ENCODE data around the gene PRR16.

PRR16 gene

GRCh38 chr5:120538149-120538548 lies 74.0 kb downstream of the PRR16 start:
- Mint-ChIP-seq H3K4me3 (no peak overlapping the region), H3K27me3 (ENCODE audit: low read depth) (no peaks in the 10 kb centered on the region), H3K4me1 (peaks cover 6% of the 10 kb centered on the region), H3K36me3 (ENCODE audit: low read depth) (no peaks in the 10 kb centered on the region), H3K27ac (no peak overlapping the region), H3K9me3 (no peaks in the 10 kb centered on the region)
- no peak for TF ChIP-seq CTCF (IDR thresholded peaks at IDR 0.05; ENCODE audit: unreplicated experiment in 3 of 3)

GRCh38 chr5:120538644-120539043 lies 74.5 kb downstream of the PRR16 start:
- Mint-ChIP-seq H3K27me3 (ENCODE audit: low read depth) (no peaks in the 10 kb centered on the region), H3K9me3 (no peaks in the 10 kb centered on the region), H3K36me3 (ENCODE audit: low read depth) (no peaks in the 10 kb centered on the region), H3K4me1 (peaks cover 6% of the 10 kb centered on the region), H3K4me3 (no peak overlapping the region), H3K27ac (no peak overlapping the region)
- TF ChIP-seq CTCF (IDR thresholded peaks at IDR 0.05; ENCODE audit: unreplicated experiment in 3 of 3), result no peak

- Mint-ChIP-seq H3K27ac (no peak overlapping the region), H3K27me3 (ENCODE audit: low read depth) (no peaks in the 10 kb centered on the region), H3K9me3 (no peaks in the 10 kb centered on the region), H3K36me3 (ENCODE audit: low read depth) (no peaks in the 10 kb centered on the region), H3K4me3 (no peak overlapping the region), H3K4me1 (peaks cover 6% of the 10 kb centered on the region)
- TF ChIP-seq CTCF (IDR thresholded peaks at IDR 0.05; ENCODE audit: unreplicated experiment in 3 of 3), result no peak
Measured at GRCh38 chr5:120539471-120539870, 75.4 kb downstream of the PRR16 start.

GRCh38 chr5:120540097-120540496 lies 76.0 kb downstream of the PRR16 start:
- H3K27ac Mint-ChIP-seq, result no peak overlapping the region
- no peaks in the 10 kb centered on the region for H3K27me3 Mint-ChIP-seq (ENCODE audit: low read depth)
- TF ChIP-seq CTCF (IDR thresholded peaks at IDR 0.05; ENCODE audit: unreplicated experiment in 3 of 3), result no peak
- H3K4me3 Mint-ChIP-seq, result no peak overlapping the region
- no peaks in the 10 kb centered on the region for H3K36me3 Mint-ChIP-seq (ENCODE audit: low read depth)
- peaks cover 6% of the 10 kb centered on the region for H3K4me1 Mint-ChIP-seq
- no peaks in the 10 kb centered on the region for H3K9me3 Mint-ChIP-seq

GRCh38 chr5:120544043-120544442 lies 79.9 kb downstream of the PRR16 start:
- TF ChIP-seq CTCF (IDR thresholded peaks at IDR 0.05; ENCODE audit: unreplicated experiment in 3 of 3), result no peak
- Mint-ChIP-seq H3K4me3 (no peak overlapping the region), H3K27ac (no peak overlapping the region)

GRCh38 chr5:120545007-120545406 lies 80.9 kb downstream of the PRR16 start:
- no peak for TF ChIP-seq CTCF (IDR thresholded peaks at IDR 0.05; ENCODE audit: unreplicated experiment in 3 of 3)
- H3K36me3 Mint-ChIP-seq (ENCODE audit: low read depth), result no peaks in the 10 kb centered on the region
- no peaks in the 10 kb centered on the region for H3K9me3 Mint-ChIP-seq
- peaks cover 6% of the 10 kb centered on the region for H3K4me1 Mint-ChIP-seq
- H3K27ac Mint-ChIP-seq, result no peak overlapping the region
- H3K4me3 Mint-ChIP-seq, result no peak overlapping the region
- no peaks in the 10 kb centered on the region for H3K27me3 Mint-ChIP-seq (ENCODE audit: low read depth)

More at GRCh38 chr5:120544043-120544442, 79.9 kb downstream of the PRR16 start:
- Mint-ChIP-seq H3K27me3 (ENCODE audit: low read depth) (no peaks in the 10 kb centered on the region), H3K9me3 (no peaks in the 10 kb centered on the region), H3K4me1 (peaks cover 6% of the 10 kb centered on the region), H3K36me3 (ENCODE audit: low read depth) (no peaks in the 10 kb centered on the region)

All from nephron (organoid).